GM21367 (cell line): Measurements from ENCODE around the gene CACNA1H.
"Not testable (repeated sequence)": the region's sequence is repeated elsewhere in the genome, so short reads cannot be mapped to it uniquely, and the experiment has no call there.

ENCODE experiments used
- ATAC-seq: cut with Tn5 transposase; IDR thresholded peaks from one replicate; pipeline ENCODE4 v1.9.1; 2021; ENCODE audit not compliant: unreplicated experiment

CACNA1H gene

DNA sequence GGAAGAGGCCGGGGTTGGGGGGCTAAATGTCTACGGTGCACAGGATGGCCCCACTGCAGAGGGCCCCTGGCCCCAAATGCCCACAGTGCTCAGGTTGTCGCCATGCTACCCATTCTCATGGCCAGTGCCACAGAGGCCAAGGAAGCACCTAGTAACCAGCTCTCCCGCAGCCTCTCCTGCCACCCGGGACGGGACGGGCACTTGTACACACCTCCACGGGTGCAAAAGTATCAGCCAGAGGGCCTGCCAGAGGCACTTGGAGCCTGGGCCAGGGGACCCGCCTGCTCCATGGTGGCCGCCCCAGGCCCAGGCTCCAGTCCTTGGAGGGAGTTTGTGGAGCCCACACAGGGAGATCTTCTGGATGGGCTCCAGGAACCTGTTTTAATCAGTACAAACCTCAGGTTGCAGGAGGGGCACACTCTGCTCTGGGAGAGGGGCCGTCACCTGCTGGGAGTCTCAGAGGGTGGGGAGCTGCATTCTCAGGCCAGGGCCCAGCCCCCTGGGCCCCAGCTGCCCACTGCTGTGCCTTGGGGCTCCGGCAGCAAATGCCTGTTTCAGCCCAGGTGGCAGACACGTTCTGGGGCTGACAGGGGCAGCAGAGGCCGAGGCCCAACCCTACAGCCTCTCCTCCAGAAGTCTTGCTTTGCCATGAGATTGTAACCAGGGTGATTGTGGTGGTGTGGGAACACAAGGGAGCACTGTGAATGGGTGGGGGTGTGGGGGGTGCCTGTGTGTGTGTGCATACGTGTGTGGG, 110.9 kb downstream of the CACNA1H start:
- ATAC-seq, result no peak

DNA sequence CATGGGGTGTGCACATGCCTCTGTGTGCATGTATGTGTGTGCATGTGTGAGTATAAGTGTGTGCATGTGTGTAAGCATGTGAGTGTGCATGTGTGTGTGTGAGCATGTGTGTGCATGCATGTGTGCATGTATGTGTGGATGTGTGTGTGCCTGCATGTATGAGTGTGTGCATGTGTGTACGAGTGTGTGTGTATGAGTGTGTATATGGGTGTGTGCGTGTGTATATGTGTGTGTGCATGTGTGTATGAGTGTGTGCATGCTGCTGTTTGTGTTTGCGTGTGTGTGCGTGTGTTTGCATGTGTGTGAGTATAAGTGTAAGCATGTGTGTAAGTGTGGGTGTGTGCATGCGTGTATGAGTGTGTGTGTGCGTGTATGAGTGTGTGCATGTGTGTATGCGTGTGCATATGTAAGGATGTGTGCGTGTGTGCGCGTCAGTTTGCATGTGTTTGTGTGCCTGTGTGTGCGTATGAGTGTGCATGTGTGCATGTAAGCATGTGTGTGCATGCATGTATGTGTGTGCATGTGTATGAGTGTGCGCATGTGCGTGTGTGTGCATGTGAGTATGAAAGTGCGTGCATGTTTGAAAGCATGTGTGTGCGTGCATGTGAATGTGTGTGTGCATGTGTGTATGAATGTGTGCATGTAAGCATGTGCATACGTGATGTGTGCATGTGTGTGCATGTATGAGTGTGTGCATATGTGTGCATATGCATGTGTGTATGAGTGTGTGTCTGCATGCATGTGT, 111.6 kb downstream of the CACNA1H start:
- no peak for ATAC-seq

DNA sequence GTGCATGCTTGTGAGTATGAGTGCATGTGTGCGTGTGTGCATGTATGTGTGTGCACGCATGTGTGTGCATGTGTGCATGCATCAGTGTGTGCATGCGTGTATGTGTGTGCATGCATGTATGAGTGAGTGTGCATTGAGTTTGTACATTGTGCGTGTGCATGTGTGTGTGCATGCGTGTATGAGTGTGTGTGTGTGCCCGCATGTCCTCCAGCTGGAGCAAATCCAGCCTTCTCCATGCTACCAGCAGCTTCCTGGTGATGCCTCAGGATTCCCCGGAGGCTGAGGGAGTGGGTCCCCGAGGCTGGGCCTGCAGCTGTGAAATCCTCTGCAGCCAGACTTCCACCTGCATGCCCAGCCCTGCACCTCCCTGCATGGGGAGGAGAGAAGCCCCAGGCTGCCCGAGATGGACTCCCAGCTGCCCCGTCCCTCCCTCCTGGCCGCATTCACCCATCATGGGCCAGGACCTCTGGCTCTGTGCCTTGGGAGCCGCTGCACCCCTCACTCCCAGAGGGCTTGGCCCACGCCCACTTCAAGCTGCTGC, 112.3 kb downstream of the CACNA1H start:
- no peak for ATAC-seq

DNA sequence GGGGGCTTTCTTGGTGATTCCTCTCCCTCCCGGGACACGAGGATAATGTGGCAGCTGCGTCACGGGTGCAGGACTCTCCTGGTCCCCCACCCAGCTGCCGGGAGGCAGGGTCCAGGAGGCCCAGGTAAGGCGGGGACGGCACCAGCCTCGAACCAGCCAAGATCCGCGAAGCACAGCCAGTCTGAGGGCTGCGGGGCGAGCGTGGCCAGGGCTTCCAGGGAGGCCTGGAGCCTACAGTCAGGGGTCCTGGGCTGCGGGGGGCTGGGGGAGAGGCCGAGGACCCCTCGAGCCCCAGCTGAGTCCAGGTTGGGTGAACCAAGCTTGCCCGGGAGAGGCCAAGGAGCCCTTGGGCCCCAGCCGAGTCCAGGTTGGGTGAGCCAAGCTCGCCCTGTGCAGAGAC, 112.9 kb downstream of the CACNA1H start:
- no peak for ATAC-seq

DNA sequence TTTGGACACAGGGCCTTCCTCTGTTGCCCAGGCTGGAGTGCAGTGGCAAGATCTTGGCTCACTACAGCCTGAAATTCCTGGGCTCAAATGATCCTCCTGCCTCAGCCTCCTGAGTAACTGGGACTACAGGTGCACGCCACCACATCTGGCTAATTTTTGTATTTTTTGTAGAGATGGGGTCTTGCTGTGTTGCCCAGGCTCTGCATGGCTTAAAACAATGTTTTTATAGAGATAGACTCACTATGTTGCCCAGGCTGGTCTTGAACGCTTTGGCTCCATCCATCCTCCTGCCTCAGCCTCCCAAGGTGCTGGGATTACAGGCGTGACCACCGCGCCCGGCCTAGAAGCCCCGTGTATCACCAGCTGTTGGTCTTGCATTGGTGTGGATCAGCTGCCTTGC, 116.5 kb downstream of the CACNA1H start:
- ATAC-seq, result not testable (repeated sequence)

DNA sequence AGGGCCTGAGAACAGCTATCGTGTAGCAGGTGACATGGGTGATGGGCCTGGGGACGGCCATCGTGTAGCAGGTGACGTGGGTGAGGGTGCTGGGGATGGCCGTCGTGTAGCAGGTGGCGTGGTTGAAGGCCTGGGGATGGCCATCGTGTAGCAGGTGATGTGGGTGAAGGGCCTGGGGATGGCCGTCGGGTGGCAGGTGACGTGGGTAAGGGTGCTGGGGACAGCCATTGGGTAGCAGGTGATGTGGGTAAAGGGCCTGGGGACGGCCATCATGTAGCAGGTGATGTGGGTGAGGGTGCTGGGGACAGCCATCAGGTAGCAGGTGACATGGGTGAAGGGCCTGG, 118.4 kb downstream of the CACNA1H start:
- ATAC-seq, result no peak
